Activated naive CD4-positive, alpha-beta T cell treated with anti-CD3 and anti-CD28 coated beads, Interleukin-2, amount 50 U/mL, for 24 hours (primary cell): ENCODE results near the gene POLR1B.
A peak's percentile ranks its signal among the peaks of the same experiment; 100 is the strongest.
"Not testable (repeated sequence)": the region's sequence is repeated elsewhere in the genome, so short reads cannot be mapped to it uniquely, and the experiment has no call there.

ENCODE experiments used
- H3K27ac Mint-ChIP-seq: one replicate; pipeline ENCODE4 v1.8.0; 2021; ENCODE audit warnings: mild to moderate bottlenecking, mixed read lengths
- H3K27me3 Mint-ChIP-seq: one replicate; pipeline ENCODE4 v1.8.0; 2021; ENCODE audit warnings: mixed read lengths
- H3K36me3 Mint-ChIP-seq: one replicate; pipeline ENCODE4 v1.8.0; 2021; ENCODE audit warnings: mixed read lengths
- H3K4me1 Mint-ChIP-seq: one replicate; pipeline ENCODE4 v1.8.0; 2021; ENCODE audit warnings: mixed read lengths
- H3K4me3 Mint-ChIP-seq: one replicate; pipeline ENCODE4 v1.8.0; 2021; ENCODE audit warnings: mild to moderate bottlenecking, mixed read lengths
- H3K9me3 Mint-ChIP-seq: one replicate; pipeline ENCODE4 v1.8.0; 2021; ENCODE audit warnings: mixed read lengths

POLR1B gene

DNA sequence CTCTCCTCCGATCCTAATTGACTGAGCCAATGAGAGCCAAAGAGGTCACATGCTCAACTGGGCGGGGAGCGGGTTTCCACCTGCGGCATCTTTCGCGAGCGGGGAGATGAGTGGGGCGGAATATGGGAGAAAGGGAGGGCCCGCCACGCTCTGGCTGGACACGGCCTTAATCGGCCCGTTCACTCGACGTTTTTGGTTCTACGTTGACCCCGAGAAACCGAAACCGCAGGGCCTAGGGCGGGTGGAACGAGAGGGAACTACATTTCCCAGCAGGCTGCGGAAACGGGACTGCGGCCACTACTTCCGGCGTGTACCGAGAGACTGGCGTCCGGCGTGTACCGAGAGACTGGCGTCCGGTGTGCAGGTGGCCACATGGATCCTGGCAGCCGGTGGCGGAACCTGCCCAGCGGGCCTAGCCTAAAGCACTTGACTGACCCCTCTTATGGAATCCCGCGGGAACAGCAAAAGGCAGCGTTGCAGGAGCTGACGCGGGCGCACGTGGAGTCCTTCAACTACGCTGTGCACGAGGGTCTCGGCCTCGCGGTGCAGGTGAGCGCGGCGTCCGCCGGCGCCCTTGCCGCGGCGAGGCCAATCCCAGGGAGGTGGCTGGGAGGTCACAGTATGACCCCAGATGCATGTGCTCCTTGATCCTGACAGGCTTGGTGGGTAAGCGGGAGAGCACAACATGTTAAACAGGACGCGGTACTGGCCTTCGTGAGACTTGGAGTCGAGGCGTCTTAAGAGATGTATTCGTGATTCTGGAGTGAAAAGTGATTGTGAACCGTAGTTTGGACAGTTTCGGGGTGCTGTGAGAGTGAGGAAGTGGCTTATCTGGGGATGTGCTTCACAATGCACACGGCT lies at the start of gene POLR1B:
POLR1B (plus strand) TSS at position 343 of the 861 bp plus-strand sequence; CDS start at position 373, 30 bp downstream.
- Mint-ChIP-seq H3K9me3 (no peaks in the 10 kb centered on the region), H3K4me1 (peaks cover 20% of the 10 kb centered on the region), H3K27ac (no peak within 1 kb of the TSS), H3K36me3 (peaks cover 5% of the 10 kb centered on the region), H3K4me3 (no peak within 1 kb of the TSS), H3K27me3 (no peaks in the 10 kb centered on the region)

DNA sequence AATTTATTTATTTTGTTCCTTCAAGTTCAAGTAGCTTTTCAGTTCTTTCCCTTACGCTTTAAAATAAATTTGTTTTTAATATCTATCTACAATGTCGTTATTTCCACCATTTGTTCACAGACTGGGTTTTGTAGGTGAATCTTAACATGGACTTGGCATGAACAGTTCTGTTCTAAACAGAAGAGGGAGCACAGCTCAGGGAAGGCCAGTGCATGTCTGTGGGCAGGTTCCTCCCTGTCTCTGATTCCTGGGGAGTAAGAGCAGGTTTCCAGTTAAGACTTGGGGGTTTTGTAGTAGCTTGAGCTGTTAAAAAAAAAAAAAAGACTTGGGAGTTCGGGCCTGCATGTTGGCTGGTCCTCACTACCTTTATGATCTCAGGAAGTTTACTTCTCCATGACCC lies 49.2 kb upstream of the POLR1B start:
- no peak overlapping the region for H3K4me3 Mint-ChIP-seq
- H3K9me3 Mint-ChIP-seq = no peaks in the 10 kb centered on the region
- H3K4me1 Mint-ChIP-seq = peaks cover 4% of the 10 kb centered on the region
- H3K36me3 Mint-ChIP-seq = peaks cover 3% of the 10 kb centered on the region
- no peak overlapping the region for H3K27ac Mint-ChIP-seq
- no peaks in the 10 kb centered on the region for H3K27me3 Mint-ChIP-seq

DNA sequence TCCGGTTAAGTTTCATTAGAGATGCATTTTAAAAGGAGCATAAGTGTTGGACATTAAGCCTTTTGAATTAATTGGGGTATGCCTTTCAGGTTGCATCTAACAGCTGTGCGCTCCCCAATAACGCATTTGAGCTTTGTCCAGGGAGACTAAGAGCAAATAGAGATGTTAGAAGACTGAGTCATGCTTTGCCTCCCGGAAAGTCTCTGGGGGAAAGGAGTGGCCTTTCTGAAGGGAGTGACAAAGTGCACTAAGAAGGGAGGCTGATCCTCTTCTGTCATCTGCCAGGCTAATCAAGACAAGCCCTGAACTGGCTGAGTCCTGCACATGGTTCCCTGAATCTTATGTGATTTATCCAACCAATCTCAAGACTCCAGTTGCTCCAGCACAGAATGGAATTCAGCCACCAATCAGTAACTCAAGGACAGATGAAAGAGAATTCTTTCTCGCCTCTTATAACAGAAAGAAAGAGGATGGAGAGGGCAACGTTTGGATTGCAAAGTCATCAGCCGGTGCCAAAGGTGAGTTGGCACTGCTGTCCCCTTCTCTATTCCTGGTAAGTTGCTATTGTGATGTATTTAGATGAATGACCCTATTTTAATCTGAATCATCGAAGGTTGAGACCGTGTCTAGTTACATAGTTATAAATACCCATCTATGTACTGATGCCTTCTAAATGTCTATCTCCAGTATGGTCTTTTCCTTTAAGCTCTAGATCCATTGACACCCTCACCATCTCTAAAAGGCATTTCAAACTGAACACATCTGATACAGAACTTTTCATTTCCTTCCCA lies 48.2 kb upstream of the POLR1B start:
- no peaks in the 10 kb centered on the region for H3K9me3 Mint-ChIP-seq
- peaks cover 4% of the 10 kb centered on the region for H3K4me1 Mint-ChIP-seq
- H3K4me3 Mint-ChIP-seq = no peak overlapping the region
- H3K27me3 Mint-ChIP-seq = no peaks in the 10 kb centered on the region
- no peak overlapping the region for H3K27ac Mint-ChIP-seq
- peaks cover 3% of the 10 kb centered on the region for H3K36me3 Mint-ChIP-seq

- Mint-ChIP-seq H3K4me3 (no peak overlapping the region), H3K4me1 (peaks cover under 1% of the 10 kb centered on the region)
Measured at GRCh38 chr2:112494828-112495227, 47.4 kb upstream of the POLR1B start.

DNA sequence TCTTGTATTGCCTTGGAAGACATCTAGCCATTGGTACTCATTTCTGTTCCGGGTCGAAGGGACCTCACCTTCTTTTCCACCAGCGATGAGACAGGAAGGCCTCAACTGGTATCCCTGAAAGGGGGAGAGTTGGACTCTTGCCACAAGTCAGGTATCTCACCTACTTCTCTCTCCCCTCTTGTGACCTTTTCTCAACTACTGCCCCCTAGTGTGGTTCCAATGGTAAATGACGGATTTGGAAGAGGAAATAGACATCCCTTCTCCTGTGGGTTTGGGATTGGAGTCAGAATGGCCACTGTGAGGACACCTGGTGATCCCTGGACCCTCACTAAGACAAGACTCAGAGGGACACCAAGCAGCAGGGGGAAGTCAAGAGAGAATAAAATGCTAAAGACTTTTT lies 46.4 kb upstream of the POLR1B start:
- H3K9me3 Mint-ChIP-seq = not testable (repeated sequence)

More at GRCh38 chr2:112494828-112495227, 47.4 kb upstream of the POLR1B start:
- peaks cover 3% of the 10 kb centered on the region for H3K36me3 Mint-ChIP-seq
- H3K9me3 Mint-ChIP-seq = no peaks in the 10 kb centered on the region
- no peaks in the 10 kb centered on the region for H3K27me3 Mint-ChIP-seq
- no peak overlapping the region for H3K27ac Mint-ChIP-seq

GRCh38 chr2:112500850-112501484 lies 41.3 kb upstream of the POLR1B start:
- not testable (repeated sequence) for H3K27ac Mint-ChIP-seq

More for the DNA sequence above, 46.4 kb upstream of the POLR1B start:
- not testable (repeated sequence) for H3K27ac Mint-ChIP-seq, H3K36me3 Mint-ChIP-seq, H3K4me1 Mint-ChIP-seq, H3K27me3 Mint-ChIP-seq, H3K4me3 Mint-ChIP-seq

GRCh38 chr2:112509239-112509998 lies 32.8 kb upstream of the POLR1B start:
- H3K27ac Mint-ChIP-seq, H3K4me1 Mint-ChIP-seq, H3K36me3 Mint-ChIP-seq, H3K9me3 Mint-ChIP-seq, H3K27me3 Mint-ChIP-seq: not testable (repeated sequence)
- H3K4me3 Mint-ChIP-seq = peak overlapping the region; percentile 5

More at GRCh38 chr2:112500850-112501484, 41.3 kb upstream of the POLR1B start:
- not testable (repeated sequence) for H3K9me3 Mint-ChIP-seq, H3K4me3 Mint-ChIP-seq, H3K27me3 Mint-ChIP-seq, H3K4me1 Mint-ChIP-seq, H3K36me3 Mint-ChIP-seq

DNA sequence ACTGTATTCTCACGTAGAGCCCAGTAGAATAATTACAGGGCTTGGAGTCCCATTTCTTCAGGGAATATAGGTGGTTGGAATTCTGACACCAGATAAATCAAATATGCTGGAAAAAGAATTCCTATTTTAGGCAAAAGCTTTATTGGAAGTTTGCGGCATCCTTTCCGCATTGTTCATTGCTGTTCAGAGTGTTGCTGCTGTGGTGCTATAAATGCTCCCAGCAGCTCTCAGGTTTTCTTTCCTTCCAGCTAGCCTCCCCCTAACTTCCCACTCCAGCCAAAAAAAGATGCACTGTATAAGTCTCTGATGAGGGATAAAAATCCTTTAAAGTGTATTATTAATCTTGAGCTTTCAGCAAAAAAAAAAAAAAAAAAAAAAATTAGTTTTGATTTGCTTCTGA lies 25.5 kb upstream of the POLR1B start:
- Mint-ChIP-seq H3K27ac (no peak overlapping the region), H3K9me3 (no peaks in the 10 kb centered on the region), H3K36me3 (peaks cover 24% of the 10 kb centered on the region), H3K4me1 (no peaks in the 10 kb centered on the region), H3K4me3 (no peak overlapping the region), H3K27me3 (no peaks in the 10 kb centered on the region)

DNA sequence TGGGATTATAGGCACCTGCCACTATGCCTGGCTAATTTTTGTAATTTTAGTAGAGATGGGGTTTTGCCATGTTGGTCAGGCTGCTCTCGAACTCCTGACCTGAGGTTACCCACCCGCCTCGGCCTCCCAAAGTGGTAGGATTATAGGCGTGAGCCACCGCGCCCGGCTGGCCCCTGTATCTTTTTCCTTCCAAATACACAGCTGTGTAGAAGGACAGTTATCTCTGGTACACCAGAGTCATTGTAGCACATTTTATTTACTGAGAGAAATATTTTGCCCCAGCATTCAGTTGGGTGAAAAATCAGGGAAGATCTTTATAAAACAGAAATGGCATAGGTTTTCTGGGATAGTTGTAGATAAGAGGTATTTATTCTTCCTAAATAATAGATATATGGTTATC lies 23.5 kb upstream of the POLR1B start:
- Mint-ChIP-seq H3K4me3 (no peak overlapping the region), H3K4me1 (no peaks in the 10 kb centered on the region), H3K9me3 (no peaks in the 10 kb centered on the region), H3K36me3 (peaks cover 38% of the 10 kb centered on the region), H3K27me3 (no peaks in the 10 kb centered on the region), H3K27ac (no peak overlapping the region)

GRCh38 chr2:112519506-112519905 lies 22.8 kb upstream of the POLR1B start:
- Mint-ChIP-seq H3K9me3 (no peaks in the 10 kb centered on the region), H3K4me1 (no peaks in the 10 kb centered on the region), H3K27me3 (no peaks in the 10 kb centered on the region), H3K4me3 (no peak overlapping the region), H3K36me3 (peaks cover 37% of the 10 kb centered on the region), H3K27ac (no peak overlapping the region)

DNA sequence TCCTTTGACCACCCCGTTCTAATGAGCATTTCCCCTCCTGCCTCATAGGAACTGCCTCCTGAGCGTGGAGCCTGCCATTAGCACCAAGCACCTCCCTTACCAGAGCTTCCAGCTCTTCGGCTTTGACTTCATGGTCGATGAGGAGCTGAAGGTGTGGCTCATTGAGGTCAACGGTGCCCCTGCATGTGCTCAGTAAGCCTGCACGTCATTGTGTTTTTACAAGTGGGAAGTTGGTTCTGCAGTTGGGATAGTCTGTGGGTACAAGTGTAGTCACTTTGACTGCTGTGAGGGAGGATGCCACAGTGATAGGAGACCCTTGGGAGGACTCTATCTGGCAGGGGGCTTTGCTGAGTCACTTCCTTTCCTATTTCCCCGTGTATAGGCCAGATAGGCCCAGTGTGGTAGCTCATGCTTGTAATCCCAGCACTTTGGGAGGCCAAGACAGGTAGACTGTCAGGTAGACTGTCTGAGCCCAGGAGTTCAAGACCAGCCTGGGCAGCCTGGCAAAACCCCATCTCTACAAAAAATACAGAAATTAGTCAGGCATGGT lies 22.0 kb upstream of the POLR1B start:
- Mint-ChIP-seq H3K4me1 (no peaks in the 10 kb centered on the region), H3K27me3 (no peaks in the 10 kb centered on the region), H3K36me3 (peaks cover 31% of the 10 kb centered on the region)

DNA sequence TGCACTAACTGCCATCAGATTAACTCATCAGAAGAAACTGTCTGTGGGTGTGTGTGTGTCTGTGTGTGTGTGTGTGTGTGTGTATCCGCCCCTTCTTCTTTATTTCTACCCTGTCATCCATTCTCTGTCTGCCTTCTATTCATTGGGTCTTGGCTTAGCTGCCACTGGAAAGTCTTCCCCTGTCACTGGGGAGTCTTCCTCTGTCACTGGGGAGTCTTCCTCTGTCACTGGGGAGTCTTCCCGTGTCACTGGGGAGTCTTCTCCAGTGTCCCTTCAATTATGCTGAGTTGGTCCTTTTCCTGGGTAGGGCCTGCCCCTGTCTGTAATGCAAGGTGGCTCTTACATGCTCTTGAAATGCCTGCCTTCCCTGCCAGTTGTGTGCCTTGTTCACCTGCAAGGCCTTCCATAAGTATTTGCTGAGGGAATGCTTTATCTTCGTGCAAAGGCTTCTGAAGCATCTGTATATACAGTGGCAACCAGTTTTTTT lies 18.9 kb upstream of the POLR1B start:
- Mint-ChIP-seq H3K36me3 (peaks cover 40% of the 10 kb centered on the region), H3K27ac (no peak overlapping the region), H3K4me1 (no peaks in the 10 kb centered on the region), H3K9me3 (no peaks in the 10 kb centered on the region), H3K27me3 (no peaks in the 10 kb centered on the region), H3K4me3 (no peak overlapping the region)

More for the DNA sequence above, 22.0 kb upstream of the POLR1B start:
- no peak overlapping the region for H3K4me3 Mint-ChIP-seq
- no peak overlapping the region for H3K27ac Mint-ChIP-seq
- H3K9me3 Mint-ChIP-seq = no peaks in the 10 kb centered on the region

GRCh38 chr2:112524276-112524675 lies 18.0 kb upstream of the POLR1B start:
- not testable (repeated sequence) for H3K27ac Mint-ChIP-seq, H3K4me3 Mint-ChIP-seq, H3K9me3 Mint-ChIP-seq, H3K27me3 Mint-ChIP-seq, H3K4me1 Mint-ChIP-seq
- peaks cover 37% of the 10 kb centered on the region for H3K36me3 Mint-ChIP-seq

DNA sequence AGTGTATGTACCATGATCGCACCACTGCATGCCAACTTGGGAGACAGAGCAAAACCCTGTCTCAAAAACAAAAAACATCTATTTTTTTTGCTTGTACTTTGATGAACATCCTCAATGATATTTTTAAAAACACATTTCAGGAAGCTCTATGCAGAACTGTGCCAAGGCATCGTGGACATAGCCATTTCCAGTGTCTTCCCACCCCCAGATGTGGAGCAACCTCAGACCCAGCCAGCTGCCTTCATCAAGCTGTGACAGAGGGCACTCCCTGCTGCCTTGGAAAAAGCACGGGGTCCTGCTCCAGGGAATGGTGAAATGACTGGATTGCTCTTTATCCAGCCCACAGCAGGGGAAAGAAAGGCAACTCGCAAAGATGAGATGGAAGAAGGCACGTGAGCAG lies 13.7 kb upstream of the POLR1B start:
- Mint-ChIP-seq H3K4me3 (no peak overlapping the region), H3K27ac (no peak overlapping the region), H3K36me3 (peaks cover 17% of the 10 kb centered on the region), H3K4me1 (no peaks in the 10 kb centered on the region), H3K27me3 (no peaks in the 10 kb centered on the region), H3K9me3 (no peaks in the 10 kb centered on the region)

- no peak overlapping the region for H3K4me3 Mint-ChIP-seq
- H3K4me1 Mint-ChIP-seq = no peaks in the 10 kb centered on the region
- H3K36me3 Mint-ChIP-seq = peaks cover 17% of the 10 kb centered on the region
- no peaks in the 10 kb centered on the region for H3K27me3 Mint-ChIP-seq
- no peaks in the 10 kb centered on the region for H3K9me3 Mint-ChIP-seq
- H3K27ac Mint-ChIP-seq = no peak overlapping the region
Measured at GRCh38 chr2:112529757-112530156, 12.5 kb upstream of the POLR1B start.
